OCI-LY1 (cell line): Measurements from ENCODE around the gene PTGER3.

Experiments used
- H2AFZ ChIP-seq: fragments of 200-600 bp; sonication (generic), shearing (Covaris generic); 2 replicates; pipeline ENCODE4 v1.6.0; 2014; ENCODE audit warnings: antibody characterized with exemption, mild to moderate bottlenecking, low read length
- H3F3A ChIP-seq: fragments of 200-600 bp; sonication (generic), shearing (Covaris generic); 2 replicates; pipeline ENCODE4 v1.6.0; 2014; ENCODE audit warnings: mild to moderate bottlenecking, antibody characterized with exemption, low read length, moderate library complexity; ENCODE audit not compliant: insufficient read depth
- H3K27ac ChIP-seq: fragments of 200-600 bp; sonication (generic); 2 replicates; pipeline ENCODE4 v1.5.1; 2014; ENCODE audit warnings: low read length, mixed run types, mild to moderate bottlenecking, low read depth; ENCODE audit not compliant: poor library complexity, severe bottlenecking
- H3K27me3 ChIP-seq: fragments of 200-600 bp; sonication (generic); 2 replicates; pipeline ENCODE4 v1.6.0; 2014; ENCODE audit warnings: antibody characterized with exemption, mild to moderate bottlenecking, low read length, moderate library complexity; ENCODE audit not compliant: insufficient read depth
- H3K36me3 ChIP-seq: fragments of 200-600 bp; sonication (generic); 2 replicates; pipeline ENCODE4 v1.6.1; 2014; ENCODE audit warnings: mild to moderate bottlenecking, antibody characterized with exemption, low read length, moderate library complexity, mixed read lengths; ENCODE audit not compliant: insufficient read depth
- H3K4me1 ChIP-seq: fragments of 200-600 bp; sonication (generic); 2 replicates; pipeline ENCODE4 v1.5.1; 2014; ENCODE audit warnings: mild to moderate bottlenecking, low read length, moderate library complexity; ENCODE audit not compliant: insufficient read depth, severe bottlenecking
- H3K4me2 ChIP-seq: fragments of 200-600 bp; sonication (generic), shearing (Covaris generic); 2 replicates; pipeline ENCODE4 v1.6.1; 2014; ENCODE audit warnings: low read length
- H3K4me3 ChIP-seq: fragments of 200-600 bp; sonication (generic); 2 replicates; pipeline ENCODE4 v1.5.1; 2014; ENCODE audit warnings: low read length, low read depth, mild to moderate bottlenecking, mixed read lengths; ENCODE audit not compliant: poor library complexity, severe bottlenecking
- H3K79me2 ChIP-seq: fragments of 200-600 bp; shearing (Covaris generic); 2 replicates; pipeline ENCODE4 v1.6.1; 2016; ENCODE audit warnings: mixed run types, low read length, mixed read lengths; ENCODE audit not compliant: insufficient read depth
- H3K9ac ChIP-seq: fragments of 200-600 bp; sonication (generic), shearing (Covaris generic); 2 replicates; pipeline ENCODE4 v1.6.1; 2014; ENCODE audit warnings: mild to moderate bottlenecking, low read length, mixed read lengths
- H3K9me2 ChIP-seq: fragments of 200-600 bp; sonication (generic), shearing (Covaris generic); 2 replicates; pipeline ENCODE4 v1.6.1; 2014; ENCODE audit warnings: low read depth, mild to moderate bottlenecking, low read length, mixed read lengths
- H3K9me3 ChIP-seq: fragments of 200-600 bp; shearing (Covaris generic); 2 replicates; pipeline ENCODE4 v1.6.1; 2014; ENCODE audit warnings: low read length, mixed read lengths
- H4K20me1 ChIP-seq: fragments of 200-600 bp; sonication (generic), shearing (Covaris generic); 2 replicates; pipeline ENCODE4 v1.6.0; 2016; ENCODE audit warnings: mild to moderate bottlenecking, low read length; ENCODE audit not compliant: insufficient read depth
- EZH2 ChIP-seq: fragments of 200-600 bp; sonication (generic), shearing (Covaris generic); IDR thresholded peaks from 2 replicates; pipeline ENCODE4 v1.8.0; 2017; ENCODE audit warnings: borderline replicate concordance, mixed run types, mild to moderate bottlenecking, antibody characterized with exemption, low read length, moderate library complexity, mixed read lengths
- TF ChIP-seq, protein P1 (sequence below): fragments of 200-600 bp; sonication (generic), shearing (Covaris generic); IDR thresholded peaks from 2 replicates; pipeline ENCODE4 v1.5.1; 2017; ENCODE audit warnings: mild to moderate bottlenecking, antibody characterized with exemption, low read length, moderate library complexity, mixed read lengths

Gene PTGER3

DNA sequence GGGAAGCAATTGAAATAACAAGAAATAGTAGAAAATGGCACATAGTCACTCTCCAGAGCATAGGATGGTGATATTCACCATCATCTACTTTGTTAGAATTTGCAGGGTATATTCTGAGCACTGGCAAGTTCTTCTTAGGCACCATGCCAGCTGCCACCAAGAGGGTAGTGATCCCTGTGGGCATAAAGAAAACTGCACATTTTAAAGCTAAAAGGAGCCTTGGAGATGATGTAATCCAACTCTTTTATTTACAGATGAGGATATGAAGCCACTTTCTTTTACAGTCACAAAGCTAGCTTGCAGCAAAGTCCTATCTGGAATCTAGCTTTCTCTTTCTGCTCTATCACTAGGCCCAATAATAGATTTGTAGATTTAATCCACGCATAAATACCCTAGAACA is 69.0 kb downstream of the PTGER3 start:
- Histone ChIP-seq H3K4me3 (no peak overlapping the region), H3K9me2 (no peaks in the 10 kb centered on the region), H4K20me1 (no peaks in the 10 kb centered on the region), H3F3A (no peaks in the 10 kb centered on the region), H3K27ac (no peak overlapping the region), H3K9ac (no peak overlapping the region), H3K79me2 (no peaks in the 10 kb centered on the region), H2AFZ (no peak overlapping the region), H3K36me3 (no peaks in the 10 kb centered on the region), H3K4me2 (no peak overlapping the region), H3K9me3 (no peaks in the 10 kb centered on the region), H3K4me1 (no peaks in the 10 kb centered on the region), H3K27me3 (no peaks in the 10 kb centered on the region)
- no peak for TF ChIP-seq EZH2
- TF ChIP-seq, protein P1, sequence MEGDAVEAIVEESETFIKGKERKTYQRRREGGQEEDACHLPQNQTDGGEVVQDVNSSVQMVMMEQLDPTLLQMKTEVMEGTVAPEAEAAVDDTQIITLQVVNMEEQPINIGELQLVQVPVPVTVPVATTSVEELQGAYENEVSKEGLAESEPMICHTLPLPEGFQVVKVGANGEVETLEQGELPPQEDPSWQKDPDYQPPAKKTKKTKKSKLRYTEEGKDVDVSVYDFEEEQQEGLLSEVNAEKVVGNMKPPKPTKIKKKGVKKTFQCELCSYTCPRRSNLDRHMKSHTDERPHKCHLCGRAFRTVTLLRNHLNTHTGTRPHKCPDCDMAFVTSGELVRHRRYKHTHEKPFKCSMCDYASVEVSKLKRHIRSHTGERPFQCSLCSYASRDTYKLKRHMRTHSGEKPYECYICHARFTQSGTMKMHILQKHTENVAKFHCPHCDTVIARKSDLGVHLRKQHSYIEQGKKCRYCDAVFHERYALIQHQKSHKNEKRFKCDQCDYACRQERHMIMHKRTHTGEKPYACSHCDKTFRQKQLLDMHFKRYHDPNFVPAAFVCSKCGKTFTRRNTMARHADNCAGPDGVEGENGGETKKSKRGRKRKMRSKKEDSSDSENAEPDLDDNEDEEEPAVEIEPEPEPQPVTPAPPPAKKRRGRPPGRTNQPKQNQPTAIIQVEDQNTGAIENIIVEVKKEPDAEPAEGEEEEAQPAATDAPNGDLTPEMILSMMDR, result no peak

DNA sequence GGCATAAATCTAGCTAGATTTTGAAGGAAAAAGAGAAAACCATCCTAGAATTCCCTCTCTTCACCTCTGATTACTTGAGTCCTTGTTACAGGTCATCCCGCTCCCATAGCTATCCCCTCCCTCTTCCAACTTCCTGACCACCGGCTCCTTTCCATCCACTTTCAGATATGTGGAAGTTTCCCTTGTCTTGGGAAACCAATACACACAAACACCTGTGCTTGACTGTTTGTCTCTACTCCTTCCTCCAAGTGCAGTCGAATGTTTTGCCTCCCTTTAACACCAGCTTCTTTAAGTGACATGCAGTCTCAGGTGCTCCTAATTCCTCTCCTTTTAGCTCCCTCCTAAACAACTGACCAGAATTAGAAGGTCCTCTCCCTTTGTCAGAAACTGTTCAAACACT is 70.0 kb downstream of the PTGER3 start:
- no peaks in the 10 kb centered on the region for H3K9me2 ChIP-seq
- no peaks in the 10 kb centered on the region for H3K9me3 ChIP-seq
- no peak overlapping the region for H3K27ac ChIP-seq
- no peak for TF ChIP-seq EZH2
- TF ChIP-seq, protein P1, result no peak
- no peak overlapping the region for H3K4me3 ChIP-seq
- H3K4me2 ChIP-seq, result no peak overlapping the region
- H3K9ac ChIP-seq, result no peak overlapping the region
- no peaks in the 10 kb centered on the region for H4K20me1 ChIP-seq
- H3K36me3 ChIP-seq, result no peaks in the 10 kb centered on the region
- H2AFZ ChIP-seq, result no peak overlapping the region
- H3K4me1 ChIP-seq, result no peaks in the 10 kb centered on the region
- no peaks in the 10 kb centered on the region for H3F3A ChIP-seq
- no peaks in the 10 kb centered on the region for H3K79me2 ChIP-seq
- H3K27me3 ChIP-seq, result no peaks in the 10 kb centered on the region

DNA sequence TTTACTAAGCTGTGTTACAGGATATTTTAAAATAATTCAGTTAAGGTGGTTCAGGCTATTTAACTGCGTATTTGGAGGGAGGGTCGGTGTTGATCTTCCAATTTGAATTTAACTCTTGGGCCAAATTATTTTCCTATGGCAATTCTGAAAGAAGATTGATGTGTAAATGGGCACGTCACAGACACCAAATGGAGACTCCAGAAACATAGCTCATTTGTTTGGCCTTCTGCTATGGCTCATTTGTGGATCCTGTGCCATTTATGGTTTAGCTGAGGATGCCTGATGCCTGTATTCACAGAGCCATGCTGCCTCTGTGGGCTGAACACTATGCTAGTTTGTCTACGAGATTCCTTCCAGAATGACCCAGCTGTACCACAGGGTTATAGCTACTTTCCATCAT is 70.6 kb downstream of the PTGER3 start:
- Histone ChIP-seq H3K9me2 (no peaks in the 10 kb centered on the region), H3K36me3 (no peaks in the 10 kb centered on the region), H3K4me1 (no peaks in the 10 kb centered on the region), H3K27me3 (no peaks in the 10 kb centered on the region), H2AFZ (no peak overlapping the region), H3F3A (no peaks in the 10 kb centered on the region), H3K27ac (no peak overlapping the region), H3K4me3 (no peak overlapping the region), H3K79me2 (no peaks in the 10 kb centered on the region), H4K20me1 (no peaks in the 10 kb centered on the region), H3K9ac (no peak overlapping the region), H3K9me3 (no peaks in the 10 kb centered on the region), H3K4me2 (no peak overlapping the region)
- TF ChIP-seq, protein P1, result no peak
- no peak for TF ChIP-seq EZH2
